Mammary epithelial cell (primary cell): ENCODE measurements around the gene DNAJB14.

Source experiments
- CTCF ChIP-seq, 2 donors: IDR thresholded peaks in 1 of 2; conservative IDR thresholded peaks in 1 of 2; 2 replicates each; pipeline ENCODE4 v1.5.1; 2011 to 2012; ENCODE audit warnings: inconsistent platforms in 2 of 2, low read length in 2 of 2, mild to moderate bottlenecking in 2 of 2, control low read depth in 1 of 2, low read depth in 1 of 2; ENCODE audit not compliant: insufficient read depth in 1 of 2; ENCODE audit errors: extremely low read depth in 1 of 2
- EZH2 ChIP-seq: IDR thresholded peaks from 2 replicates; pipeline ENCODE4 v1.6.1; 2012; ENCODE audit warnings: low read length, inconsistent platforms, borderline replicate concordance

GRCh38 chr4:99971453-99972111 lies 25.2 kb upstream of the DNAJB14 start:
- no peak for TF ChIP-seq CTCF (conservative IDR thresholded peaks at IDR 0.05 in 1 of 2, IDR thresholded peaks at IDR 0.05 in 1 of 2; ENCODE audit: extremely low read depth in 1 of 2, insufficient read depth in 1 of 2, low read depth in 1 of 2, low read length in 2 of 2)
- TF ChIP-seq EZH2, result no peak
